ENCODE data around the gene AQP11.
"Not testable (repeated sequence)": the region's sequence is repeated elsewhere in the genome, so short reads cannot be mapped to it uniquely, and the experiment has no call there.

The AQP11 gene

GRCh38 chr11:77589521-77590193, at the start of gene AQP11:
Gene AQP11, plus strand, starts transcription at chr11:77589953. Its CDS starts 40 bp downstream, at chr11:77589993.
- peak; percentile 72 to 85 for DNase-seq

DNA sequence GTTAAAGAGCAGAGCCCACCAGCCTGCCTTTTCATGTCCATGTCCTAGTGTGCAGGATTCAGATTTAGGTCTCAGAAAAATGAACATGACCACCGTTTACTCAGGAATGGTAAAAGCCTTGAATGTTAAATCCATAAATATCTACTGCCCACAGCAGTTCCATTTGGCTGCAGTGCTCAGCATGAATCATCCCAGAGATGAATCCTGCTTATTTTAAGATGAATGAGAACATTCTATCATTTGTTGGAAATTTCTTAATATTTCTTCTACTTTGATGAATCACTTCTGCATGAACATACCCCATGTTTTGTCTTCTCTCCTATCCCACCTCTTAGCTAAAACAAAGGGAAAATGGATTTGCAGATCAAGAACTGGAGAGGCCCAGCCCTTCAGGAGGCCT, 47.5 kb upstream of the AQP11 start:
- no peak for DNase-seq

DNA sequence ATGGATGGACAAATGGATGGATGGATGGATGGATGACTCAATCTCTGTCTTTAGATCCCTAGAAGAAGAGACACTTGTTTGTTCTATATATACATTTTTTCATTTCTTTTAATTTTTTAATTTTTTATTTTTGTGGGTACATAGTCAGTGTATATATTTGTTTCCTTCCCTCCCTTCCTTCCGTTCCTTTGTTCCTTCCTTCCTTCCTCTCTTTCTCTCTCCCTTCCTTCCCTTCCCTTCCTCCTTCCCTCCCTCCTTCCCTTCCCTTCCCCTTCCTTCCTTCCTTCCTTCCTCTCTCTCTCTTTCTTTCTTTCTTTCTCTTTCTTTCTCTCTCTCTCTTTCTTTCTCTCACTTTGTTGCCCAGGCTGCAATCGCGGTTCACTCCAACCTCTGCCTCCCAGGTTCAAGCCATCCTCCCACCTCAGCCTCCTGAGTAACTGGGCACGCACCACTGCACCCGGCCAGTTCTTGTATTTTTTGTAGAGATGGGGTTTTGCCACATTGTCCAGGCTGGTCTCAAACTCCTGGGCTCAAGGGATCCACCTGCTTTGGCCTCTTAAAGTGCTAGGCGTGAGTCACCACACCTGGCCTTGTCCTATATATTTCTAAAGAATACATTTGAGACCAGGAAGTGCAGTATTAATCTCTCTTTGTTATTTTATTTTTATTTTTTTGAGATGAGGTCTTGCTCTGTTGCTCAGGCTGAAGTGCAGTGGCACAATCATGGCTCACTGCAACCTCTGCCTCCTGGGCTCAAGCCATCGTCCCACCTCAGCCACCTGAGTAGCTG, 42.5 kb upstream of the AQP11 start:
- DNase-seq, result no peak

DNA sequence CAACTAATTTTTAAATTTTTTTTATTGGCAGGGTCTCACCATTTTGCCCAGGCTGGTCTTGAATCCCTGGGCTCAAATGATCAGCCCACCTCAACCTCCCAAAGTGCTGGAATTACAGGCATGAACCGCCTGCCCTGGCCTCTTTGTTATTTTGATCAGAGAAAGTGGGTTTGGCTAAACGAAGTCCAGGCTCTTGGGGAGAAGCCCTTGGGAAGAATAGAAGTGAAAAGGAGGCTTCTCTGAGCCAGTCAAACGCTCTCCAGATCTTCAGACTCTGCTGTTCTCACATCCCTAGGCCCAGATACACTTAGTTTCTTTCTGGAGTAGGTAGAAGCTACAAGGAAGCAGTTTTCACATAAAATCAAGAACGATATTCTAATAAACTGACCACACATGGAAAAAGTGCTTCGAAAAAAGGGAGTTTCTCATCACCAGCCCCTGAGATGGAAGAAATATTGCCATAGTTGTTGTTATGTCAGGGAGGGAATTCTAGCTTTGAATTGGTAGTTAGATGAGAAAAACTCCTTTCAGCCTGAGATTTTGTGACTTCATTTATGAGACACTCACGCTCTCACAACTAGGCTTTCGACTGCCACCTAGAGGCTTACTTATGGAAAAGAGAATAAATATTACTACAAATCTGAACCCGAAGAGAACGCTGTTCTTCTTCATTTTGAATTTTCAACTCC, 41.7 kb upstream of the AQP11 start:
- DNase-seq, result peak; percentile 49 to 53

DNA sequence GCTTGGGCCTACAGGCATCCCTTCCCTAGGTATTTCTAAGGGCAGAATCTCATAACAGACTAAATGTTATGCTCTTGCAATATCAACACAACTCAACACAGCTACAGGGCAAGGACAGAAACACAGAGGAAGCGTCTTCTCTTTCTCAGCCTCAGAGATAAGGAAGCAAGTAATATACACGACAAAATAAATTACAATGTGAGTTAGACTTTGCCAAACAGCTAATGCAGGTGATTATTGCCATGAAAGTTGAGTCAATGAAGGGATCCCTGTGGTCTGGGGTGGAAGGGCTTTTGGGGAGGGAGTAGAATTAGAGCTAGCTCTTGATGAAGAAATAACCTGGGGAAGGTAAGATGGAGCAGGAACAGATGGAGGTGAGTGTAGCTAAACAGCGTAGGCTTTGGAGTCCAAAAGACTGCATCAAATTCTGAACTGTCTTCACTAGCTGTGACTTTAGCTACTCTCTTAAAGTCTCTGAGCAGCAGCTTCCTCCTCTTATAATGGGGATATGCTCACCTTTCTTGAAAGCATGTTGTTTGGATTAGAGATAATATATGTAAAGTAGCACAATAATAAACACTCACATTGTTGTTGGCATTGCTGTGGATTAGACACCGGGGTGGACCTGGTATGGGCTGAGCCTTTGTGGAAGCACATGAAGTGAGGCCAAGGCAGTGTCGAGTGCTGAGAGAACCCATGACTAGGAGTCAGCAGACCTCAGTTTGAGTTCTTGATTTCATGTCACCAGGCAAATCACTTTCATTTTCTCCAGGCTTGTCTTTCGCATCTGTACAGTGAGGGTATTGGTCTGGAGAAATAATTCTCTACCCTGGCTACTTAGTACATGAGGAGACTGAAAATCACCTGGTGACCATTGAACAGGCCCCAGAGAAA, 41.0 kb upstream of the AQP11 start:
- no peak for DNase-seq

GRCh38 chr11:77551426-77551825, 38.3 kb upstream of the AQP11 start:
- DNase-seq, result not testable (repeated sequence)

DNA sequence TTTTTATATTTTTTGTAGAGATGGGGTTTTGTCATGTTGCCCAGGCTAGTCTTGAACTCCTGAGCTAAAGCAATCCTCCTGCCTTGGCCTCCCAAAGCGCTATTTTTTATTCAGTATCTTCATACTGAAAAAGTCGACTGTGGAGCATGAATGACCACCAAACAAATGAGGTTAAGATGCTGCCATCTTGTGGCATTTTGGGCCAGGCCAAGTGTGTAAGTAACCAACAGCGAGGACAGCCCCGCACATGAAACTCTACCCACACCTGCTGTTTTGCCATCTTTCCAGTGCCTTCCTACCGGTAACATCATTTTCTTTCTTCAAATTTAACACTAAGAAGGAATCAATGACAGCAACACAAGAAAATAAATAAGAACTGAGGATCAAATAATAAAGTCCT, 32.2 kb upstream of the AQP11 start:
- DNase-seq, result peak in 1 of 2 experiments; percentile 31

- DNase-seq, result no peak
Observed at GRCh38 chr11:77558380-77558779, 31.4 kb upstream of the AQP11 start.

GRCh38 chr11:77559686-77560401, 29.9 kb upstream of the AQP11 start:
- DNase-seq, result no peak

DNA sequence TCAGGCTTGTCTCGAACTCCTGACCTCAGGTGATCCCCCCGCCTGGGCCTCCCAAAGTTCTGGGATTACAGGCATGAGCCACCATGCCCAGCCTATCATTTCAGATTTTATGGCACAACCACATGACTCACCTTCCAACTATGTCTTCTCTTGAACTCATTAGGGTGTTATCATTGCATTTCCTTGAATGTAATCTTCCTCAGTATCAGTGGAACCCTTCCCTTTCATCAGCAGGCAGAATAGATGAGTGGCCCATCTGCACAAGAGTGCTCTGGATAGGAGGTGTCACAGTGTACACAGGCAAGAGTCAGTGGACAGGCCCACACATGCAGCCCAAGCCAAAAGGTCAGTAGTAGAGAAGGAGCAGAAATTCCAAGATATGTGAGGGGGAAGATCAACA, 29.1 kb upstream of the AQP11 start:
- no peak for DNase-seq

DNA sequence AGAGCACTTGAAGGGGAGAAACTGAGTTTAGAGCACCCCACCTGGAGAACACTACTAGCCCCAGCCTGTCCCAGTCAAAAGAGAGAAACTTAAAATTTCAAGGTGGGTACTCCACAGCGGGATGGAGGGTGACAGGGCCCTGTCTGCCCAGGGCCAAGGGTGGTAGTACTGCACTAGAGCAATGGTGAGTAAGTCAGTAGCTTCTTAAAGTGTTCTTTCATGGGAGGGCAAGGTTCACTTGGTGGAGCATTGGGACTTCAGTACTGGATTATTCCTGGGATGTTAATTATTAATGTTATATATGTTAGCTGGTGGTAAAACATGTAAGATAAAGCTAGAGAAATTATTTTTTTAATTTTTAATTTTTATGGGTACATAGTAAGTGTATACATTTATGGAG, 28.5 kb upstream of the AQP11 start:
- DNase-seq, result no peak

DNA sequence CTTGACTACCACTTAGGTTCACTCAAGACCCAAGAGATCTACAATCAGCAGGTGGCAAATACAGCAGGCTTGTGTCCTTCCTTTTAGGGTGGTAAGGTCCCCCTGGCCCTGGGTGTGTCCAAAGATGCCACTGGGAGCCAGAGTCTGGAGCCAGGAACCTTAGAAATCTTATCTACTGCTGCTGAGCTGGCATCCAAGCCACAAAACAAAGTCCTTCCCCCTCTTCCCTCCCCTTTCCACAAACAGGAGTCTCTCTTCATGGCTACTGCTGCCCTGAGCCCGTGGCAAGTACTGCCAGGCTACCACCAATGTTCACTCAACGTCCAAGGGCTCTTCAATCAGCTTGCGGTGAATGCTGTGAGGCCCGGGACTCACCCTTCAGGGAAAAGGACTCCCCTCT, 21.4 kb upstream of the AQP11 start:
- DNase-seq, result no peak

GRCh38 chr11:77568916-77569675, 20.7 kb upstream of the AQP11 start:
- no peak for DNase-seq

- DNase-seq, result no peak
Observed at GRCh38 chr11:77569676-77570070, 20.1 kb upstream of the AQP11 start.

DNA sequence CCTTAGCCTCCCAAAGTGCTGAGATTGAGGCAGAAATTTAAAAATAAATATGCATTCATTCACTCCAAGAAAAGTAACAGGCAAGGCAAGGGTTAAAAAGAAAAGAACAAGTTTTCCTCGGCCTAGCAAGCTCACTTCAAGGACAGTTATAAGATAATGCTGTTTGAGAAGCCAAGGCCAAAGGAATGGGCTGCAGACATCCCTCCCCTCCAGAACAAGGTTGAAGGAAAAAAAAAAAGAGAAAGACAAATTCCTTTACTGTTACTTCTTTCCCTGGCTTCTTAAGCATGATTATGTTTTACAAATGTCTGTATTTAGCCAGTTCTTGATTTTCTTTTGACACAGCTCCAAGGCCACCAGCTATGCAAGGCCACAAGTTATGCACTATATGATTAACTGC, 18.9 kb upstream of the AQP11 start:
- DNase-seq, result not testable (repeated sequence)

DNA sequence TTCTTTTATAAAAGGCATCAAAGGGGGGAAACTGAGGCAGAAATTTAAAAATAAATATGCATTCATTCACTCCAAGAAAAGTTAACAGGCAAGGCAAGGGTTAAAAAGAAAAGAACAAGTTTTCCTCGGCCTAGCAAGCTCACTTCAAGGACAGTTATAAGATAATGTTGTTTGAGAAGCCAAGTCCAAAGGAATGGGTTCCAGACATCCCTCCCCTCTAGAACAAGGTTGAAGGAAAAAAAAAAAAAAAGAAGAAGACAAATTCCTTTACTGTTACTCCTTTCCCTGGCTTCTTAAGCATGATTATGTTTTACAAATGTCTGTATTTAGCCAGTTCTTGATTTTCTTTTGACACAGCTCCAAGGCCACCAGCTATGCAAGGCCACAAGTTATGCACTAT, 14.3 kb upstream of the AQP11 start:
- not testable (repeated sequence) for DNase-seq

GRCh38 chr11:77580712-77581337, 8.9 kb upstream of the AQP11 start:
- DNase-seq, result peak in 1 of 2 experiments; percentile 33

GRCh38 chr11:77589181-77589520, 602 bp upstream of the AQP11 start:
- DNase-seq, result no peak

DNA sequence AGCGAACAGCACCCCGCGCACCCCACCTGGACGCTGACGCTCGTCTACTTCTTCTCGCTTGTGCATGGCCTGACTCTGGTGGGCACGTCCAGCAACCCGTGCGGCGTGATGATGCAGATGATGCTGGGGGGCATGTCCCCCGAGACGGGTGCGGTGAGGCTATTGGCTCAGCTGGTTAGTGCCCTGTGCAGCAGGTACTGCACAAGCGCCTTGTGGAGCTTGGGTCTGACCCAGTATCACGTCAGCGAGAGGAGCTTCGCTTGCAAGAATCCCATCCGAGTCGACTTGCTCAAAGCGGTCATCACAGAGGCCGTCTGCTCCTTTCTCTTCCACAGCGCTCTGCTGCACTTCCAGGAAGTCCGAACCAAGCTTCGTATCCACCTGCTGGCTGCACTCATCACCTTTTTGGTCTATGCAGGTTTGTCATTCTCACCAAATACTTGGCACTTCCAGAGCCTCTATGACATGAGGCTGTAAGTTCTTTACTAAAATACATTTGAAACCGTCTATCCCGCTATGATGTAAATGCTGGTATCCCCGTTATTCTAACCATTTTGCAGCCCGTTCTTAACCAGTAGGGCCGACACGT, 535 bp downstream of the AQP11 start:
- DNase-seq, result peak in 1 of 2 experiments; percentile 11

DNA sequence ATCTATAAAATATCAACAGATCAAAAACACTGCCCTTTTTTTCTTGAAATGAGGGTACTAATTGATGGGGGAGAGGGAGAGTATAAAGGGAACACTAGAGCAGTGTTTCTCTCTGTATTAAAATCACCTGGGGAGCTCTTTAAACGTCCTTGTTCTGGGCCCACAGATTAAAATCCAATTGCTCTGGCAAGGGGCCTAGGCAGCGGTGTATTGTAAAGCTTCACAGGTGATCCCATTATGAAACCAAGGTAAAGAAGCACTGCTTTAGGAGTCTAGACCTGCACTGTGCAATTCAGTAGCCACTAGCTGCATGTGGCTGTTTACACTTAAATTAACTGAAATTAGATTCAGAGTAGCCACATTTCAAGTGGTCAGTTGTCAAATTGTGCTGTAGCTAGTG, 3.0 kb downstream of the AQP11 start:
- DNase-seq, result peak; percentile 61 to 72

DNA sequence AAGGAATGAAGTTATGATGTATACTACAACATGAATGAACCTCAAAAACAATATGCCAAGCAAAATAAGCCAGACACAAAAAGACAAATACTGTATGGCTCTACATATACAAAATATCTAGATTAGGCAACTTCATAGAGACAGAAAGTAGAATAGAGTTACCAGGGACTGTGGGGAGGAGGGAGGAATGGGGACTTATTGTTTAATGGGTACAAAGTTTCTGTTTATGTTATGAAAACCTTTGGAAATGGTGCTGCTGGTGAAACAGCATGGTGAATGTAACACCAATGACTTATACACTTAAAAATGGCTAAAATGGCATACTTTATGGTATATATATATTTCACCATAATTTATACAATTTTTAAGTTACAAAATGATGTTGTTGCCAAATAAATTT, 4.1 kb downstream of the AQP11 start:
- no peak for DNase-seq

All from NCI-H1930 (cell line).